AG04449 (cell line): ENCODE measurements around the gene SYT17.

Experiments
- CTCF ChIA-PET: fragments of 350-600 bp; formaldehyde crosslinking; extraction: SDS; loops from one replicate; lab custom pipeline; 2021; ENCODE audit warnings: antibody characterized with exemption; lab: Yijun Ruan, JAX
- POLR2A ChIA-PET: fragments of 400-600, 350-600 bp; formaldehyde crosslinking; extraction: SDS; loops from one replicate; lab custom pipeline; 2020; ENCODE audit warnings: antibody characterized with exemption, inconsistent platforms; lab: Yijun Ruan, JAX
- DNase-seq: peaks from one replicate; pipeline ENCODE4 v3.0.0-alpha.2; 2010; ENCODE audit warnings: low read depth, low spot score
- H3K4me3 ChIP-seq: 2 replicates; pipeline ENCODE4 v1.5.1; 2011; ENCODE audit warnings: low read depth, mild to moderate bottlenecking, control low read depth, low read length
- TF ChIP-seq, protein P1 (sequence below): IDR thresholded peaks from one replicate; pipeline ENCODE4 v1.5.1; 2011; ENCODE audit warnings: mild to moderate bottlenecking, moderate library complexity, low read length, control low read depth, inconsistent platforms; ENCODE audit not compliant: insufficient read depth; ENCODE audit errors: missing control alignments

The SYT17 gene

DNA sequence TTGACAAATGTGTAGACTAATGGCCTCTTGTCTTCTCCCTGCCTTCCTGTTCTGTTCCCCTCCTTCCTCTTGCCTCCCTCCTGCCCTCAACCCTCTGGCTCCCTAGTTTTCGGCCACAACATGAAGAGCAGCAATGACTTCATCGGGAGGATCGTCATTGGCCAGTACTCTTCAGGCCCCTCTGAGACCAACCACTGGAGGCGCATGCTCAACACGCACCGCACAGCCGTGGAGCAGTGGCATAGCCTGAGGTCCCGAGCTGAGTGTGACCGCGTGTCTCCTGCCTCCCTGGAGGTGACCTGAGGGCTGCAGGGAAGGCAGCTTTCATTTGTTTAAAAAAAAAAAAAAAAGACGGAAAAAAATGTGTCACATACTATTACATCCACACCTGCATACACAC lies 98.7 kb downstream of the SYT17 start:
- ChIA-PET POLR2A (no interaction called here), CTCF (no interaction called here)
- H3K4me3 ChIP-seq = no peak overlapping the region
- no peak for DNase-seq
- TF ChIP-seq, protein P1, sequence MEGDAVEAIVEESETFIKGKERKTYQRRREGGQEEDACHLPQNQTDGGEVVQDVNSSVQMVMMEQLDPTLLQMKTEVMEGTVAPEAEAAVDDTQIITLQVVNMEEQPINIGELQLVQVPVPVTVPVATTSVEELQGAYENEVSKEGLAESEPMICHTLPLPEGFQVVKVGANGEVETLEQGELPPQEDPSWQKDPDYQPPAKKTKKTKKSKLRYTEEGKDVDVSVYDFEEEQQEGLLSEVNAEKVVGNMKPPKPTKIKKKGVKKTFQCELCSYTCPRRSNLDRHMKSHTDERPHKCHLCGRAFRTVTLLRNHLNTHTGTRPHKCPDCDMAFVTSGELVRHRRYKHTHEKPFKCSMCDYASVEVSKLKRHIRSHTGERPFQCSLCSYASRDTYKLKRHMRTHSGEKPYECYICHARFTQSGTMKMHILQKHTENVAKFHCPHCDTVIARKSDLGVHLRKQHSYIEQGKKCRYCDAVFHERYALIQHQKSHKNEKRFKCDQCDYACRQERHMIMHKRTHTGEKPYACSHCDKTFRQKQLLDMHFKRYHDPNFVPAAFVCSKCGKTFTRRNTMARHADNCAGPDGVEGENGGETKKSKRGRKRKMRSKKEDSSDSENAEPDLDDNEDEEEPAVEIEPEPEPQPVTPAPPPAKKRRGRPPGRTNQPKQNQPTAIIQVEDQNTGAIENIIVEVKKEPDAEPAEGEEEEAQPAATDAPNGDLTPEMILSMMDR = no peak

DNA sequence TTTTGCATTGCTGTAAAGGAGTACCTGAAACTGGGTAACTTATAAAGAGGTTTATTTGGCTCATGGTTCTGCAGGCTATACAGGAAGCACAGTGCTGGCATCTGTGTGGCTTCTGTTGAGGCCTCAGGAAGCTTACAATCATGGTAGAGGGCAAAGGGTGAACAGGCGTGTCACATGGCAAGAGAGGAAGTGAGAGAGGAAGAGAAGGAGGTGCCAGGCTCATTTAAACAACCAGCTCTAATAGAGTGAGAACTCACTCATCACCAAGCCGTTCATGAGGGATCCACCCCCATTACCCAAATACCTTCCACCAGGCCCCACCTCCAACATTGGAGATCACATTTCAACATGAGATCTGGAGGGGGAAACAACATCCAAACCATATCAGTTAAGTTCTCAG lies 101.1 kb downstream of the SYT17 start:
- CTCF ChIA-PET = no interaction called here
- POLR2A ChIA-PET = no interaction called here
- no peak overlapping the region for H3K4me3 ChIP-seq
- TF ChIP-seq, protein P1 = no peak
- DNase-seq = no peak

GRCh38 chr16:19274165-19274797 lies 106.2 kb downstream of the SYT17 start:
- TF ChIP-seq, protein P1 = no peak
- ChIA-PET POLR2A (no interaction called here), CTCF (no interaction called here)
- DNase-seq = no peak
- no peak overlapping the region for H3K4me3 ChIP-seq

GRCh38 chr16:19278403-19278802 lies 110.4 kb downstream of the SYT17 start:
- CTCF ChIA-PET = interaction anchor here (1.0 kb wide), 1 partner anchor 192 kb away, joined by 3 read pairs; no protein-coding TSS in a partner anchor
- no peak for DNase-seq
- TF ChIP-seq, protein P1 = no peak
- POLR2A ChIA-PET = no interaction called here
- no peak overlapping the region for H3K4me3 ChIP-seq

- H3K4me3 ChIP-seq = no peak overlapping the region
- CTCF ChIA-PET = no interaction called here
- POLR2A ChIA-PET = no interaction called here
- no peak for DNase-seq
- TF ChIP-seq, protein P1 = no peak
Measured at GRCh38 chr16:19281246-19281645, 113.2 kb downstream of the SYT17 start.

DNA sequence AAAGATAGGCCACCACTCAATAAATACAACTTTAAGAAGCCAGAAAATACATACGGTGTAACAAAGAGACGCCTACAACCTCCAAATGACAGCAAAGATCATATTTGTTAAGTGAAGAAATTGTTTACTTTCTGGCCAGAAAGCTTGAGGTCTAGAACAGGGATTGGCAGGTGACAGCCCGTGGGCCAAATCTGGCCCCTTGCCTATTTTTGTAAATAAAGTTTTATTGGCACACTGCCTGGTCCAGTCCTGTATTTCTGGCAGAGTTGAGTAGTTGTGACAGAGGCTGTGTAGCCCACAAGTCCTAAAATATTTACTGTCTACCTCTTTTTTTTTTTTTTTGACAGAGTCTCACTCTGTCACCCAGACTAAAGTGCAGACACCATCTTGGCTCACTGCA lies 114.1 kb downstream of the SYT17 start:
- ChIA-PET POLR2A (no interaction called here), CTCF (no interaction called here)
- no peak overlapping the region for H3K4me3 ChIP-seq
- no peak for DNase-seq
- TF ChIP-seq, protein P1 = no peak
